T-helper 22 cell (primary cell): ENCODE measurements around the gene EQTN.

ENCODE experiments used
- DNase-seq: peaks from one replicate; pipeline ENCODE4 v3.0.0-alpha.2; 2020; ENCODE audit warnings: low read depth

EQTN gene

DNA sequence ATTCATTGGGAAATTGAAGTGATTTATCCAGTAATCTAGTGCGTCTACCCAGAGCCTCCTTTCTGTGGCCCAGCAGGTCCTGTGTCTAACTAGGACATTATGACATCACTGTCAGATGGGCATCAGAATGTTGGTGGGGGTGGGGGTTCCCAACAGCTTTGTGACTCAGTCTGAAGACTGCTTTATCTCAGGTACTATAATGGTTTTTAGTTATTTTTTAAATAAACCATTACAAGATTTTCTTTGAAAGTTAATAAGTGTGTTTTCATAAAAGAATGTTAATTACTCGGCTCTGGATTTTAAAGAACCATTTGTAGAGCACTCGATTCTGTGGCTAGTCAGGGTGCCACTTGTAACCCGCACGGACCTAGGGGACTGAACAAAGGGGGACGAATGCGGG is at the start of gene EQTN:
TSS of gene EQTN (minus strand) at position 101 of the 400 bp plus-strand sequence. CDS start at position 6, 95 bp downstream.
- DNase-seq, result no peak

GRCh38 chr9:27344776-27345175 is 47.8 kb upstream of the EQTN start:
- no peak for DNase-seq

DNA sequence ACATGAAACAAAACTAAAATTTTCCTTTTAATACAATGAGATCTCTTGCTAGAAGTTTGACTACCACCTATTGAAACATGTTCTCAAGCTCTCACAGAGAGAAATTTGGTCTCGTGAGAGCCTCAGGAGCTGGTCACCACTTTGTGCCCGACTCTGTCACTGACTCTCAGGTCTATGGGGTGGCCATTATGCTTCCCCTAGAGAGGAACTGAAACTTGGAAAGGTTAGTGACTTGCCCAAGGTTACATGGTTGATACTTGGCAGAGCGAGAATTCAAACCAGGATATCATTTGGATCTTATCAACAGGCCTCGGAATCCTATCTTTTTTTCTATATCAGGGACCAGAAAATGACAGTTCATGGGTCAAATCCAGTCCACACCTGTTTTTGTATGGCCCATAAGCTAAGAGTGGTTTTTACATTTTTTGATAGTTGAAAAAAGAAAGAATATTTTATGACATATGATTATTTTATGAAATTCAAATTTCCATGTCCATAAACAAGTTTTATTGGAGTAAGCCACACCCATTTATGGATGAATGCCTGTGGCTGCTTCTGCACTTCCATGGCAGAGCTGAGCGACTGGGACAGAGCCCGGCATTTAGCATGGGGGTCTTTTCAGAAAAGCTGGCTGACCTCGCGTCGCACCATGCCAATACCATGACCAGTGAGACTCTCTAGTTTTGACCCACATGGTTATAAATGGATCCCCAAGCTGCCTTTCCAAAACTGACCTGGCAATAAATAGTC is 44.8 kb upstream of the EQTN start:
- DNase-seq, result no peak

DNA sequence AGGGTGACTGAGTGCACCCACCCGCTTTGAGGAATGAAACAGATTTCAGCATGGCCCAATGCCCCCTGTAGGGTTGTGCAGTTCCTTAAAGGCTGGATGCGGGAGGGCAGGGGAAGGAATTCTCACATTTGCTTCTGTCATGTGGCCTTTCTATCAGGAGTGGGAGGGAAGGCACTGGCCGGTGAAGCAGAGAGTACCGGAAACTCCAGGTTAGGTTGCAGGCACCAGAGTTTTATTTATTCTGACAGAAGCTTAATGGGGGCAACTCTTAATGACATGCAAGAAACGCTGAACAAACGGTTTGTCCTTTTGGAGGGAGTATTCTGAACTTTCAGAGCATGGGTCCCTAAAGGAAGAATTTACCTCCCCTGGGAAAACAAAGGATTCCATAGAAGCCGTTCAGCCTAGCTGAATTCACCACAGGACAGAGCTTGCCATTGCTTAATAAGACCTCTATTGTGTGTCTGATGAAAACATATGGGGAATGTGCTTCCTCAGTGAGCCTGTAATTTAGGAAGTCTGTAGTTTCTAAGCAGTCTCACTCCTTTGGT is 44.1 kb upstream of the EQTN start:
- no peak for DNase-seq

DNA sequence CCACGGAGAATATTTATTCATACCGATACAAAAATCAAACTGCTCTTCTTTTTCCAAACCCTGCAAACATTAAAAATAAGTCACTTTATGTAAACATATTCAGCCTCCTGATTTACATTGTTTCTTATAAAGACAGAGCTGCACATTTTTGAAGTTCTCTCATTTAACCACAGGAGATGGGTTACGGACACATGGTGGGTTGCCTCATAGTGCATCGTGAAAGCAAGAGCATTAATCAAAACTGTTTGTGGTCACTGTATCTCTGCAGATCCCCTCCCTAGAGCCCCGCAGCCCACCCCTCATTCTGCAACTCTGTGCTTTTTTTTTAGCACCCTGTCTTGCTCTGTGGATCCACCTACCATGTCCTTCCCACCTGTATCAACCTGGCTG is 43.3 kb upstream of the EQTN start:
- no peak for DNase-seq

GRCh38 chr9:27339661-27340284 is 42.8 kb upstream of the EQTN start:
- DNase-seq, result no peak

DNA sequence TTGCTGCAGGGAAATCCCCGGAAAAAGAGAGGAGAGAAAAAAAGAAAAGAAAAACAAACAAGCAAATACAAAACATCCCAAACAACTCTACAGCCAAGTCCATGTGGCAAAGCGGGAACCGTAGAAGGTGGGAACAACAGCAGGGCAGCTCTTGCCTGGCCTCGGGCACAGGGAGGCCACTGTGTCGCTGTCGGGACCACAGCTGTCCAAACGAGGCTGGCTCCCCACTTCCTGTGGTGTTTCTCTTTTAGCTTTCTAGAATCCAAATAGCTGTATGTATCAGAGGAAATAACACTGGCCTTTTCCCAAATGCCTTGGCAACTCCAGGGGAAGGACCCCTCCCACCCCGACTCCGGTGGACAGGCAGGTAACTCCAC is 41.6 kb upstream of the EQTN start:
- DNase-seq, result no peak

DNA sequence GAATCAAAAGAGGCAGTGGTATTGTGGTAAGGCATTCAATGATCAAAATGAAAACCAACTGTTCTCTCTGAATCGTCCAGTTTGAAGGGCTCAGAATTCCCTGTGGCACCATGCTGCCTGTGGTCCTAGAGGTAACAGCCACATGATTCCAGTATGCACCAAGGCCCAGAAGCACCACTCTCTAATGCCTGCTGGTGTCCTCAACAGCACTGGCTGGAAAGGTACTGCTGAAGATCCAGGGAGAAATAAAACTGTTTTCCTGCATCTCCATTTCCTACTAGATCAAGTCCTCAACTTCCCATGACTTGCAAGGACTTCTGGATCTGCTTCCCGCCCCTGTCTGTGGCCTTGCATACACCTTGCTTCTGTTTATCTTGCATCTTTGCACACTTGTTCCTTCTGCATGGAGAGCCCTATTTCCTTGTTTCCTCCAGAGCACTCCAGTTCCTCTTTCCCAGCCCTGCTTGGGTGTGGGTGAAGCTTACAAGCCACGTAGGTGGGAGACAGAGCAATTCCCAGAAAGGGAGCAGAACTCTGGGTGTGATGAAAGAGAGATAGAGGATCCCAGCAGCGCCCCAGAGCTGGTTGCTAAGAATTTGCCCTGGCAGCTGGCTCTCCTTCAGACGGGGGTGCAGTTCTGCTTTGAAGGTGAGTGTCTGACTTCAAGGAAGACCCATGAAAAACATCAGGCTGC is 41.0 kb upstream of the EQTN start:
- DNase-seq, result no peak

- no peak for DNase-seq
Measured at GRCh38 chr9:27337236-27337635, 40.3 kb upstream of the EQTN start.

GRCh38 chr9:27336829-27337228 is 39.9 kb upstream of the EQTN start:
- DNase-seq, result no peak

- no peak for DNase-seq
Measured at GRCh38 chr9:27336126-27336525, 39.2 kb upstream of the EQTN start.

DNA sequence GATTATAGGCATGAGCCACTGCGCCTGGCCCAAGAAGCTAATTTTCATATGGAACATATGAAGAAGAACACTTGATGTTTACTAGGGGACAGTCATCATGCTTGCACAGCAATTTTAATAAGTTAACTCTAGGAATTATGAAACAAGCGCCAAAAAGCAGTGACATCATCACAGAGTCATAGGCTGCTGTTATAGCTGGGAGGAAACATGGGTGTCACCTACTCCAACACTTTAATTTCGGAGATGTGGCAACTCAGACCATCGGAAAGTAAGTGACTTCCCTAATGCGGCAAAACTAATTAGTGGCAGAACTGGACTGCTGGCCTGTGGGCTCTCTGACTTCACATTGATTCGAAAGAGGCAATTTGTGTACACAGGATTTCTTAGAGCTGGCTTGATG is 38.1 kb upstream of the EQTN start:
- DNase-seq, result no peak

- DNase-seq, result no peak
Measured at GRCh38 chr9:27333241-27334052, 36.5 kb upstream of the EQTN start.

DNA sequence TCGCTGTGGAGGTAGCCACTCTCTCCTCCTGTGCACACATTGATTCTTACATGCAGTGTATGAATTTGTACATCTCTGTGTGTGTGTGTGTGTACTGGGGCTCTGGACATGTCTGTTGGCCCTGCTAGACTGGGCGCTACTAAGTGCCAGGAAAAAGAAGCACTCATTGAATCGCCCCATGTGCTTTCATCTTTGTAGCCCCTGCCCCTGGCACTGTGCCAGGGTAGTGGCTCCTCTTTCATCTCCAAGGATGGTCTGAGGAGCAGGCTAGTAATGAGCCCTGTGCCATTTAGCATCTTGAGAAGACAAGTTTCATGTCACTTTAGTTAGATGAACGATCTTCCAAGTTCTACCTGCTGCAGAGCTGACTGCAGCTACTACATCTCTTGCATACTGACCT is 34.4 kb upstream of the EQTN start:
- no peak for DNase-seq

DNA sequence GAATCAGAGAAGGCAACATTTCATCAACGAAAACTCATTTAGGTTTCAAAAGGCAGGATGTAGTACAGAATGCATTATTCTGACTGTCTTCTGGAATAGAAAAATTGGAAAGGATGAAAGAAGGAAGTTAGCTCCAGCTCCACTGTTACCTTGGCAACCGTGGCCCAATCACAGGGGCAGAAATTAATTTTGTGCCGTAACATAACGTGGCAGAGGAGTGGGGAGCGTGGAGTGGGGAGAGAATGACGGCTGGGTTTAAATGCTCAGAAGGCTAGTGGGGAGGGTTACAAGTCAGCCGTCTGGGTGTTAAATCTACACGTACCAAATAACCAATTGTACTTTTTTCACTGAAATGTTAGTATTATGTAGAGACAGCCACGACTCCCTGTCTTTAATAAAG is 32.3 kb upstream of the EQTN start:
- no peak for DNase-seq

DNA sequence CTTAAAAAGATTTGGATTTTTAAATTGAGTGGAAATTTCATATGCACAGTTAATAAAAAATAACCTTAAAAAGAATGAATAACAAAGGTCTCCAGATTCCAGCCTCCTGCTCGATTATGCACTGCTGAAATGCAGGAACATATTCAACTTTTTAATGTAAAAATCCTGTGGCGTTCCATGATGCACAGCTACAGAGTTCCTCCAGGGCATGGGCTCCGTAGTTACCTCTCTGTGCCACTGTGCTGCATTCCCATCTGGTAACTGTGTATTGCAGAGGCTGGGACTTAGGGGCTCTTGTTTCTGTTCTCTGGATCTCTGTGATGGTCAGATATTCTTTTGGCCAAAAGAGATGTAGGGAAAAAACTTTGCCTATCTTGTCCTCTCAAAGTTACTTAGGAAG is 31.5 kb upstream of the EQTN start:
- no peak for DNase-seq

- no peak for DNase-seq
Measured at GRCh38 chr9:27311184-27311583, 14.2 kb upstream of the EQTN start.

- no peak for DNase-seq
Measured at GRCh38 chr9:27310582-27310981, 13.6 kb upstream of the EQTN start.

GRCh38 chr9:27308691-27309390 is 11.9 kb upstream of the EQTN start:
- no peak for DNase-seq

DNA sequence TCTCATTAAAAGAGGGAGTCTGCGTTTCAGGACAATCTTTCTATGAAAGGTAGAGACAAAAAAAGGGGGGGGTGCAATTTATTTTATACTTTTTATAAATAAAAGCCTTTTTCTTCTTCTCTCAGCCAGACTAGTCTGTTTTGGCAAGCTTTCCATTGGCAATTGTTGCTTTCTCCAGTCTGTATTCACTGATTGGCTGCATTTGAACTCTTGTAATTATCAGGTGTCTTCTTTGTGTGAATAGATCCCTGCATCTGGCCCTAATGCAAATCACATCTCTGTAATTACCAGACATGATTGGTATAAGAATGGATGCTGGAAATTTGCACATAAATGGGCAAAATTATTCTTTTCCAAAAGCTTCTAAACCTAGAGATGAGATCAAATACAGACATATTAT is 7.6 kb upstream of the EQTN start:
- no peak for DNase-seq

GRCh38 chr9:27303219-27303618 is 6.3 kb upstream of the EQTN start:
- no peak for DNase-seq

- no peak for DNase-seq
Measured at GRCh38 chr9:27293996-27294395, 3.0 kb downstream of the EQTN start.
